A673 (cell line): Measurements from ENCODE around the gene BANP. TPM values are rescaled to one million over a fixed set of nuclear protein-coding genes. Genes with fewer than 3 reads are reported as not detected.

Source experiments
- BruUV-seq: library from RNA; stranded (reverse); fragments of 400-500 nt; replicated peaks from 2 replicates; lab custom pipeline; 2021; lab: Mats Ljungman, UMichigan
- CTCF ChIA-PET: fragments of 300-600 bp; sonication (Branson Sonifier 250); formaldehyde crosslinking; loops from one replicate; lab custom pipeline; 2022; ENCODE audit warnings: antibody characterized with exemption; lab: Charles Lee
- POLR2A ChIA-PET: fragments of 300-600 bp; sonication (Branson Sonifier 250); formaldehyde crosslinking; loops from one replicate; lab custom pipeline; 2022; ENCODE audit warnings: antibody characterized with exemption; ENCODE audit not compliant: low non-redundant PET; lab: Charles Lee
- DNase-seq: peaks from one replicate; pipeline ENCODE4 v3.0.0-alpha.2; 2015; ENCODE audit warnings: low spot score
- H3K27ac ChIP-seq: fragments of 200-600 bp; sonication (generic); 2 replicates; pipeline ENCODE4 v1.5.1; 2016; ENCODE audit warnings: mixed run types, low read depth, mild to moderate bottlenecking, mixed read lengths, antibody characterized with exemption, low read length; ENCODE audit not compliant: poor library complexity, severe bottlenecking
- H3K27me3 ChIP-seq: fragments of 200-600 bp; sonication (generic); replicated peaks from 2 replicates; pipeline ENCODE4 v1.6.1; 2017; ENCODE audit warnings: mixed run types, low read depth, mild to moderate bottlenecking, mixed read lengths, antibody characterized with exemption, low read length; ENCODE audit not compliant: insufficient read depth, poor library complexity
- H3K36me3 ChIP-seq: fragments of 200-600 bp; sonication (generic); 2 replicates; pipeline ENCODE4 v1.6.1; 2016; ENCODE audit warnings: mixed run types, mild to moderate bottlenecking, mixed read lengths, antibody characterized with exemption, low read length; ENCODE audit not compliant: insufficient read depth, poor library complexity, severe bottlenecking
- H3K4me1 ChIP-seq: fragments of 200-600 bp; sonication (generic); 2 replicates; pipeline ENCODE4 v1.6.1; 2017; ENCODE audit warnings: mixed run types, mild to moderate bottlenecking, mixed read lengths, antibody characterized with exemption, low read length; ENCODE audit not compliant: insufficient read depth, poor library complexity, severe bottlenecking
- H3K4me3 ChIP-seq: fragments of 200-600 bp; sonication (generic); 2 replicates; pipeline ENCODE4 v1.5.1; 2016; ENCODE audit warnings: low read depth, mixed run types, mild to moderate bottlenecking, mixed read lengths, low read length; ENCODE audit not compliant: poor library complexity, severe bottlenecking
- H3K9me3 ChIP-seq: fragments of 200-600 bp; sonication (generic); 2 replicates; pipeline ENCODE4 v1.6.1; 2016; ENCODE audit warnings: mixed run types, low read depth, mild to moderate bottlenecking, mixed read lengths, antibody characterized with exemption, low read length; ENCODE audit not compliant: poor library complexity, severe bottlenecking
- CTCF ChIP-seq: fragments of 300-800, 200-600 bp; sonication (generic); conservative IDR thresholded peaks from 2 replicates; pipeline ENCODE4 v1.5.1; 2017; ENCODE audit warnings: low read depth, mild to moderate bottlenecking, antibody characterized with exemption, low read length, moderate library complexity, mixed read lengths
- EZH2 ChIP-seq: fragments of 200-600 bp; sonication (generic); IDR thresholded peaks from 2 replicates; pipeline ENCODE4 v1.6.1; 2017; ENCODE audit warnings: borderline replicate concordance, low read depth, mild to moderate bottlenecking, mixed read lengths, antibody characterized with exemption, low read length; ENCODE audit not compliant: poor library complexity, severe bottlenecking
- intact Hi-C: fragments of 100-400 bp; cut with micrococcal nuclease; formaldehyde crosslinking; loops from one replicate; pipeline ENCODE4 v1.10.0; 2022; ENCODE audit not compliant: unreplicated experiment
- total RNA-seq: library from RNA; stranded (reverse); gene quantifications from 2 replicates; pipeline ENCODE4 v1.2.3, GENCODE V29; 2021

Gene BANP
- total RNA-seq, 1 experiment from 2014 or later: 44.3 TPM

- DNase-seq: no peak
- ChIA-PET CTCF (no interaction called here), POLR2A (no interaction called here)
- no TSS peak for BruUV-seq
- Histone ChIP-seq H3K4me3 (no peak overlapping the region), H3K27ac (no peak overlapping the region), H3K9me3 (no peaks in the 10 kb centered on the region), H3K36me3 (no peaks in the 10 kb centered on the region), H3K27me3 (no peaks in the 10 kb centered on the region), H3K4me1 (peaks cover 3% of the 10 kb centered on the region)
- intact Hi-C loops: no loop called here
- no peak for TF ChIP-seq CTCF
- TF ChIP-seq EZH2: no peak
Measured at GRCh38 chr16:87918866-87919680, 32.2 kb upstream of the BANP start.

DNA sequence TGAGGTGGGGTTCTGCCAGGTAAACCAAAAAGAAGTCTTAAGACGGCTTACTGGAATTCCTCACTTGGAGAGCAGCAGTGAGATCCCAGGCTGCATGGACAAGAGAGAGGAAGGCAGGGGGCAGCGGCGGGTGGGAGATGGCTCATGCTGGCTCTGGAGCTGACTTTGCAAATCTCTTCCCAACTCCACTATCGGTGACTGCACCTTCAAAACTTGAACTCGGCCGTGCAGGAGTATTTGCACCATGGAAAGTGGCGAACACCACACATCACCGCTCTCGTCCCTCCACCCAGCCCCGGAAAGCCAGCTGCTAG, 31.6 kb upstream of the BANP start:
- no peak for DNase-seq
- intact Hi-C loops: no loop called here
- ChIA-PET CTCF (no interaction called here), POLR2A (no interaction called here)
- no peak for TF ChIP-seq CTCF
- TF ChIP-seq EZH2: no peak
- Histone ChIP-seq H3K27me3 (no peaks in the 10 kb centered on the region), H3K4me3 (no peak overlapping the region), H3K36me3 (no peaks in the 10 kb centered on the region), H3K9me3 (no peaks in the 10 kb centered on the region), H3K4me1 (peaks cover 8% of the 10 kb centered on the region), H3K27ac (no peak overlapping the region)
- BruUV-seq: no TSS peak

- ChIA-PET CTCF (no interaction called here), POLR2A (no interaction called here)
- Histone ChIP-seq H3K27me3 (no peaks in the 10 kb centered on the region), H3K4me1 (peaks cover 21% of the 10 kb centered on the region), H3K4me3 (no peak overlapping the region), H3K9me3 (no peaks in the 10 kb centered on the region), H3K36me3 (no peaks in the 10 kb centered on the region), H3K27ac (no peak overlapping the region)
- TF ChIP-seq EZH2 (no peak), CTCF (no peak)
- intact Hi-C loops: no loop called here
- DNase-seq: no peak
- BruUV-seq: no TSS peak
Measured at GRCh38 chr16:87921236-87921773, 29.9 kb upstream of the BANP start.
